GM12891 (cell line): ENCODE measurements around the gene ADCY5.

Source experiments
- DNase-seq: peaks from one replicate; pipeline ENCODE4 v3.0.0; 2011; ENCODE audit warnings: low spot score; ENCODE audit not compliant: insufficient read length
- FAIRE-seq: peaks from 2 replicates; lab custom pipeline; 2011; peaks lifted over from hg19 to GRCh38; lab: Jason Lieb, UNC
- PAX5 ChIP-seq: IDR thresholded peaks from 2 replicates; pipeline ENCODE4 v1.6.1; 2011; ENCODE audit warnings: low read length, moderate library complexity, mild to moderate bottlenecking; ENCODE audit not compliant: insufficient read depth, severe bottlenecking
- POLR2A ChIP-seq: IDR thresholded peaks from 2 replicates; pipeline ENCODE4 v1.6.1; 2011; ENCODE audit warnings: low read depth, low read length, control low read depth
- POLR2AphosphoS5 ChIP-seq: IDR thresholded peaks from 2 replicates; pipeline ENCODE4 v1.6.1; 2011; ENCODE audit warnings: low read depth, low read length, control low read depth
- POU2F2 ChIP-seq: IDR thresholded peaks from 2 replicates; pipeline ENCODE4 v1.6.1; 2011; ENCODE audit warnings: low read depth, mild to moderate bottlenecking, control low read depth, low read length, moderate library complexity
- SPI1 ChIP-seq: IDR thresholded peaks from 2 replicates; pipeline ENCODE4 v1.6.1; 2011; ENCODE audit warnings: low read depth, low read length, control low read depth
- TAF1 ChIP-seq: IDR thresholded peaks from 2 replicates; pipeline ENCODE4 v1.6.1; 2011; ENCODE audit warnings: low read depth, low read length, control low read depth

ADCY5 gene

GRCh38 chr3:123459862-123460261 is 11.0 kb upstream of the ADCY5 start:
- FAIRE-seq = no peak

GRCh38 chr3:123458255-123458654 is 9.4 kb upstream of the ADCY5 start:
- DNase-seq (no peak), FAIRE-seq (no peak)
- TF ChIP-seq TAF1 (no peak), POLR2AphosphoS5 (no peak), SPI1 (no peak)

More at GRCh38 chr3:123459862-123460261, 11.0 kb upstream of the ADCY5 start:
- no peak for DNase-seq
- no peak for TF ChIP-seq POLR2AphosphoS5
- TF ChIP-seq PAX5 = no peak
- TF ChIP-seq TAF1 = no peak
- no peak for TF ChIP-seq SPI1
- TF ChIP-seq POU2F2 = no peak
- no peak for TF ChIP-seq POLR2A

- DNase-seq (no peak), FAIRE-seq (no peak)
- no peak for TF ChIP-seq POLR2AphosphoS5
- no peak for TF ChIP-seq TAF1
- TF ChIP-seq POU2F2 = no peak
- TF ChIP-seq PAX5 = no peak
- no peak for TF ChIP-seq SPI1
- no peak for TF ChIP-seq POLR2A
Measured at GRCh38 chr3:123457841-123458240, 9.0 kb upstream of the ADCY5 start.

- TF ChIP-seq POLR2A (no peak), TAF1 (no peak), POU2F2 (no peak), SPI1 (no peak), POLR2AphosphoS5 (no peak), PAX5 (no peak)
- DNase-seq (no peak), FAIRE-seq (no peak)
Measured at GRCh38 chr3:123453675-123454074, 4.8 kb upstream of the ADCY5 start.

DNA sequence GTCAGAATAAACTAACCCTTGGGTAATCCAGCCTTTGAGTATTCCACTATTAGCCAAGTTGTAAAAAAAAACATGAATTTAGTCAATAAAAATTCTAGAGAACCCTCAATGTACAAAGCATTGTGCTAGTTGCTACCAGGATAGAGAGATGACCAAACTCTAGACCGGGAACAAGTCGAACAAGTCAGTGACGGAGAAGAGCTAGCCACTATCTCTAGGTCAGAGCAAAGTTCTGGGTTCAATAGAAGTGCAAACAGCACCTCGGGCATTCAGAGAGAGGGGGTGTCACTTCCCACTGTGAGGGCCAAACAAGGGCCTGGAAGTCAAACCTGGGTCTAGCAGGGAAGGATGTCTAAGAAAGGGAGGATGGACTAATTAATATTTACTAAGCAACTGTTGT is 2.3 kb upstream of the ADCY5 start:
- FAIRE-seq (no peak), DNase-seq (no peak)
- TF ChIP-seq TAF1 = no peak
- TF ChIP-seq SPI1 = no peak
- no peak for TF ChIP-seq POLR2AphosphoS5
- no peak for TF ChIP-seq PAX5
- no peak for TF ChIP-seq POLR2A
- no peak for TF ChIP-seq POU2F2

DNA sequence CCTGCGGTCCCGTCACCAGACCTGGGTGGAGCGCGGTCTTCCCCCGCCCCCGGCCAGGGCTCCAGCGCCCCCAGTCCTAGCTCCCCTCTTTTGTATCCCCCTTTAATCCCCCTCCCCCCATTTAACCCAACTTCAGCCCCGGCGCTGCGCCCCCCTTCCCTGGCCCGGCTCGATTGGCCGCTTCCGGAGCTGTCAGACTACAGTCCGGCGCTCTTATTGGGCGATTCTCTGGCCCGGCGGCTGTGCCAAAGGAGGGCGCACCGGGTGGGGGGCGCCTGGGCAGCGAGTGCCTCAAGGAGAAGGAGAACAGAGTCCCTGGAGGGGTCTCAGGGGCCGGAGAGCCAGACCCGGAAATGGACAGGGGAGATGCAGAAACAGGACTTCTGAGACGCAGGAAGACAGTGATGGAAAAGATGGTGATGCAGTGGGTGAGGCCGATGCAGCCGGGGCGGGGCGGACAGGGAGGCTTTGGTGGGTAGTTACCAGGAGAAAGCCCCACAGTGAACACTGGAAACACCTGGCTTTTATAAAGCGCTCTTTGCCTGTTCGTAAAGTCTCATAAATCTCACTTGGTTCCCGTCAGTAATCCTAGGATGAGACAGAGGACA is 1.2 kb upstream of the ADCY5 start:
- FAIRE-seq = no peak
- TF ChIP-seq SPI1 (no peak), PAX5 (no peak), POU2F2 (no peak), POLR2A (no peak), POLR2AphosphoS5 (no peak), TAF1 (no peak)
- DNase-seq = no peak

GRCh38 chr3:123449102-123449996 is 459 bp upstream of the ADCY5 start:
- FAIRE-seq (no peak), DNase-seq (peak; percentile 50)
- no peak for TF ChIP-seq PAX5
- no peak for TF ChIP-seq POLR2AphosphoS5
- TF ChIP-seq POU2F2 = no peak
- TF ChIP-seq TAF1 = no peak
- TF ChIP-seq SPI1 = no peak
- TF ChIP-seq POLR2A = no peak

DNA sequence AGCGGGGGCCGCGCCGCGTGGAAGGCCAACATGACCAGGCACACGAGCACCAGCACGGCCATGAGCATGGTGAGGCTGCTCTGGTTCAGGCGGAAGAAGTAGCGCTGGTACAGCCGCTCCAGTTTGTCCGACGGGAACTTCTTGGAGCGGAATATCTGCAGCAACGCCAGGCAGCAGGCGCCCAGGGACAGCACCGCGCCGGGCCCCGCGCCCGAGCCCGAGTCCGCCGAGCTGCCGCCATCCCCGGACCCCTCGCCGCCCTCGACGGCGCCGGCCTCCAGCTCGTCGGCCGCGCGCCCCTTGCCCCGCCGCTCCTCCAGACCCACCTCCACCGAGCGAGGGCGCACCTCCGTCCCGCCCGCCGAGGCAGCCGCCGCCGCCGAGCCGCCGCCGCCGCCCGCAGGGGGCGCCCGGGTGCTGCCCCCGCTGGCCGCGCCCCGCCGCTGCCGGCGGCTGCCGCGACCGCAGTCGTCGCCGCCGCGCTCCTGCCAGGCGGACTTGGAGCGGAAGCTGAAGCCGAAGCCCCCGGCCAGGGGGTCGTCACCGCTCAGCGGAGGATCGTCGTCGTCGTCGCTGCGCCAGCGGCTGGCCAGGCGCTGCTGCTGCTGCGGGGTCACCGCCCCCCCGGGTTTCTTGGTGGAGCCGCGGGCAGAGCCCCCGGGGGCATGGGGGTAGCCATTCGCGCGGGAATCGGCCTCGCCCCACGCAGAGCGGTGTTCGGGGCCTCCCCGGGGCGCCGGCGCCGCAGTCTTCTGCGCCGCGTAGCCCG is 957 bp downstream of the ADCY5 start:
- TF ChIP-seq POLR2A (no peak), POLR2AphosphoS5 (no peak), TAF1 (no peak), PAX5 (no peak), POU2F2 (no peak), SPI1 (no peak)
- DNase-seq (no peak), FAIRE-seq (no peak)

- FAIRE-seq = no peak
- TF ChIP-seq PAX5 (no peak), SPI1 (no peak), POLR2AphosphoS5 (no peak), TAF1 (no peak), POLR2A (no peak), POU2F2 (no peak)
- DNase-seq = no peak
Measured at GRCh38 chr3:123447416-123447748, 1.5 kb downstream of the ADCY5 start.
